Nucleus accumbens (tissue), 56 donors: ENCODE data around the gene SLC19A1.

ENCODE experiments used
- DNase-seq, 56 donors: peaks; one replicate each; lab custom pipeline; 2025; lab: John Stamatoyannopoulos, UW

SLC19A1 gene

DNA sequence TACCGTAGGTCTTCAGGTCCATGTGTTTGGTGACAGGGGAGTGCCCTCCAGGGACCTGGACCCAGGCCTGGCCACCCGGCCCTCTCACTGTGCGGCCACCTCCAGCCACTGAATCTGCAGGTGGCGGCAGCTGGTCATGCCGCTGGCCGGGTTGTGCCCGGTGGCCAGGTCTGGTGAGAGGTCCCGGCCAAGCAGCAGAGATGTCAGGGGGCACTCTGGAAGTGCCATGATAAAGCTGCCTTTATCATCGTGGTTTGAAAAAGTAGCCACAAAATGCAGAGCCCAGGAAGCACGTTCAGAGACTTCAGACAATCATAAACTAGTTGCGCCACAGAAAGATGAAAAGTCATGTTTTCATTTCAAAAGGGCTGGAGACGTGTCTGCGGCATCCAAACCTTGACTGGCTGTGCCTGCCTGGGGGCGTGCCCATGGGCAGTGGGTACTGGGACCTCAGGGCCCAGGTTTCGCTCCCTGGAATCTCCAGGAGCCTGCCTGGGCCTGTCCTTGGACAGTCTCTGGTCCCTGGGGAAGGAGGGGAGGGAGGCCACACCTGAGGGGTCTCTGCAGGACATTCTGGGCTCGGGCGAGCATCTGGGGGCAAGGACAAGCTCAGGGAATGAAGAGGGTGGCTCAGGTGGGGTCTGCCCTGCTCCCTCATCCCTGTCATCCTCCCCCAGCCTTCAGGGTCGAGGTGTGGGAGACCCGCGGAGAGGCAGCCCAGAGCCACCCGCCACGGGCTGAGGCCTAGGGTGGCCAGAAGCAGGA lies 92.4 kb downstream of the SLC19A1 start:
- DNase-seq: no peak

DNA sequence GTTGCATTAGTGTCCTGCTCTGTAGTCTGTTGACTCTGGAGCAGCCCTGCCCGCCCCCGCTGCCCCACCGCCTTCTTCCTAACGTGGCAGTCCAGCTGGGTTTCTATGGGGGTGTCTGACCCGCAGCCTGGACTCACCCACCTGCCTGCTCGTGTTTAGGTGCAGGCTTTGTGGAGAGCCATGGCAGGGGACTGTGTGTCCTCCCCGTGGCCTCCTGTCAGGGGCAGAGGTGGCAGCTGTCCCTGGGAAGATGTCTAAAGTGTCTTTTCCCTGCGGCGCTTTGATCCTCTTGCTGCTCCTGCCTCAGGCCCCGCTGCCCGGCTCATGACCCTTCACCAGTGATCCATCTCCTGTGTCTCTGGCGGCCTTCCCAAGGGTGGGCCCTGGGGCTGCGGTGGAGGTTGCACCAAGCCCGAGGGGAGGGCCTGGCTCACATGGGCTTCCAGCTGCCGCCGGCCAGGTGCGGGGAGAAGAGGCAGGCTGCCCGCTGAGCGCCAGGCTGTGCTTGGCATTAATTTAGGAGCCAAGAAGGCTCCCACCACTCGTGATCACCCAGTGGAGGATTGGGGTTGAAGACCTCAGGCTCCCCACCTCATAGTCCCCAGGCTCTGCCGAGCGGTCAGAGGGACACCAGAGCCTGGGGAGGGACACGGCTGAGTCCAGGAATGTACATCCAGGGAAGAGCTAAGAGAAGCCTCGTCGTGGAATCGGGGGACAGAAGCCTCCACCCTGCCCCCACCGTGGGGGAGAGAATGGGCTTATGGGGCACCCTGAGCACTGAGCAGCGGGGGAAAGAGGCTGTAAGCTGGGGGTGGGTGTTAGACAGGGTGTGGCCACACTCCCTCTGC lies 93.2 kb downstream of the SLC19A1 start:
- no peak for DNase-seq

DNA sequence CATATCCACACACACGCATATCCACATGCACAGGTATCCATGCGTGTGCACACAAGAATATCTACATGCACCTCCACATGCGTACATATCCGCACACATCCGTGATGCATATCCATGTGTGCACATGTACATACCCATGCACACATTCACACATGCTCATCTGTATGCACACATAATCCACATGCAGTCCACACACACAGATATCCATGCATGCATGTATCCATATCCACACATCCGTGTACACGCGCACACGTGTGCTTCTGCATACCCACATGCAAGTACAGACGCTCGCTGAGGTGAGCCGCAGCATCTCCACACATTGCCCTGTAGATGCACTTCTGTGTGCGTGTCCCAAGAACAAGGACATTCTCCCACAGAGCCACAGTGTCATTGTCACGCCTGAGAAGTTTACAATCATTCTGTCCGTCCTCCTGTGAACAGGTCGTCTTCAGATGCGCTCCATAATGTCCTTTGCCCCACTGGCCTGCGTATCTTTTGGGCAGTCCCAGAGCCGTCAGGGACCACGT lies 93.9 kb downstream of the SLC19A1 start:
- no peak for DNase-seq
